Activated T-cell treated with anti-CD3 and anti-CD28 coated beads, Interleukin-2, amount 50 U/mL, for 72 hours (primary cell): ENCODE results near the gene MINPP1. TPM values are rescaled to one million over a fixed set of nuclear protein-coding genes. Genes with fewer than 3 reads are reported as not detected.

Experiments used
- ATAC-seq, 2 donors: fragments of 150-1000 bp; cut with Tn5 transposase; replicated peaks in 1 of 2; 2 replicates each; pipeline ENCODE4 v1.10.0; 2021; ENCODE audit warnings: moderate library complexity in 2 of 2, mild to moderate bottlenecking in 1 of 2
- DNase-seq, 2 donors: peaks; one replicate each; pipeline ENCODE4 v3.0.0; 2021 to 2022; ENCODE audit warnings: mixed read lengths in 1 of 2
- H3K27ac Mint-ChIP-seq: one replicate; pipeline ENCODE4 v1.8.0; 2022; ENCODE audit warnings: mild to moderate bottlenecking, moderate library complexity, mixed read lengths
- H3K27me3 Mint-ChIP-seq: one replicate; pipeline ENCODE4 v1.8.0; 2022; ENCODE audit warnings: low read depth, mixed read lengths
- H3K36me3 Mint-ChIP-seq, 2 donors: one replicate each; pipeline ENCODE4 v1.8.0; 2022; ENCODE audit warnings: mixed read lengths in 2 of 2, mild to moderate bottlenecking in 1 of 2; ENCODE audit not compliant: insufficient read depth in 2 of 2
- H3K4me1 Mint-ChIP-seq: one replicate; pipeline ENCODE4 v1.8.0; 2022; ENCODE audit warnings: low read depth, mixed read lengths
- H3K4me3 Mint-ChIP-seq, 2 donors: one replicate each; pipeline ENCODE4 v1.8.0; 2022; ENCODE audit warnings: mild to moderate bottlenecking in 2 of 2, mixed read lengths in 2 of 2, moderate library complexity in 2 of 2
- H3K9me3 Mint-ChIP-seq, 2 donors: one replicate each; pipeline ENCODE4 v1.8.0; 2022; ENCODE audit warnings: mixed read lengths in 2 of 2
- total RNA-seq, 2 donors: library from RNA; stranded (reverse); gene quantifications; one replicate each; pipeline ENCODE4 v1.2.3, GENCODE V29; 2022

MINPP1 gene
- total RNA-seq, 2 donors from 2014 or later = 10.5 to 12.4 TPM

GRCh38 chr10:87558333-87558732 lies 53.6 kb downstream of the MINPP1 start:
- H3K4me1 Mint-ChIP-seq = no peaks in the 10 kb centered on the region
- no peak for DNase-seq
- H3K4me3 Mint-ChIP-seq = no peak overlapping the region
- H3K36me3 Mint-ChIP-seq = peaks cover 4 to 8% of the 10 kb centered on the region in 2 donors
- peaks cover 5% of the 10 kb centered on the region in 2 donors for H3K9me3 Mint-ChIP-seq
- peak overlapping the region; percentile 12 for H3K27ac Mint-ChIP-seq
- ATAC-seq = no peak
- H3K27me3 Mint-ChIP-seq = peaks cover 5% of the 10 kb centered on the region

DNA sequence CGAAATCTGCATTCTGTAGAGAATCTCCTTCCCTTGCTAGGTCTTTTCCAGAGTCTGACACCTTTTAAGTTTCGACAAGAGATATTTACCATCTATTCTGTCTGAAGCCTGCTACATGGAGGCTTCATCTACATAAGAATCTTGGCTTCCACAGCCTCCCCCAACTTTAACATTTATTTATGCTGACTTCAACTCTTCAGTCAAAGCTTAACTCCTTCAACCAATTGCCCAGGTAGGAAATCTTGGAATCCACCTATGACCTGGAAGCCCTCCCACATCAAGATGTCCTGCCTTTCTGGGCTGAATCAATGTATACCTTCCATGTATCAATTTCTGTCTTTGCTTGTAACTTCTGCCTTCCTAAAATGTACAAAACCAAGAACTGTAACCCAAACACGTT lies 54.7 kb downstream of the MINPP1 start:
- DNase-seq (no peak), ATAC-seq (no peak)
- Mint-ChIP-seq H3K4me3 (no peak overlapping the region), H3K36me3 (peaks cover 2 to 8% of the 10 kb centered on the region in 2 donors), H3K9me3 (peaks cover 5 to 6% of the 10 kb centered on the region in 2 donors), H3K27ac (no peak overlapping the region), H3K27me3 (peaks cover 5% of the 10 kb centered on the region), H3K4me1 (no peaks in the 10 kb centered on the region)

- DNase-seq = no peak
- Mint-ChIP-seq H3K36me3 (peaks cover 6 to 15% of the 10 kb centered on the region in 2 donors), H3K4me1 (no peaks in the 10 kb centered on the region)
Measured at GRCh38 chr10:87560495-87561129, 55.9 kb downstream of the MINPP1 start.

DNA sequence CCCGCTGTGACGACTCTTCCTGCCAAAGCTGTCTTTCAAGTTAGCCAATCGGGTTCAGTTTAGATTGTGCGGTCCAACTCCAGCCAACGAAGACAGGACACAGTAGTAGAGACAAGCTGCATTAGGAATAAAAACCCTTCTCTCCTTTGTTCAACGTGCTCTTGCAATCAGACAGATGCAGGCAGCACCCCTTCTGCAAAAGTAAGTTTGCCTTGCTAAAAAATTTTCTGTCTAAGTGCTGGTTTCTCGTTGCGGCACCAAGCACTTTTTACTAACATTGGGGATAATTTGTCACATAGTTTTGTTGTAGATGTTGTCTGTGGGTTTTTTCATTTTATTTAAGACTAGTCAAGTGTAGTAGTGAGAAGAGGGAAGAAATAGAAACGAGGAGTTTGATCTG lies 58.1 kb downstream of the MINPP1 start:
- no peak overlapping the region for H3K4me3 Mint-ChIP-seq

More at GRCh38 chr10:87560495-87561129, 55.9 kb downstream of the MINPP1 start:
- peaks cover 10 to 12% of the 10 kb centered on the region in 2 donors for H3K9me3 Mint-ChIP-seq
- no peak overlapping the region for H3K4me3 Mint-ChIP-seq
- peaks cover 7% of the 10 kb centered on the region for H3K27me3 Mint-ChIP-seq
- no peak for ATAC-seq
- no peak overlapping the region for H3K27ac Mint-ChIP-seq

DNA sequence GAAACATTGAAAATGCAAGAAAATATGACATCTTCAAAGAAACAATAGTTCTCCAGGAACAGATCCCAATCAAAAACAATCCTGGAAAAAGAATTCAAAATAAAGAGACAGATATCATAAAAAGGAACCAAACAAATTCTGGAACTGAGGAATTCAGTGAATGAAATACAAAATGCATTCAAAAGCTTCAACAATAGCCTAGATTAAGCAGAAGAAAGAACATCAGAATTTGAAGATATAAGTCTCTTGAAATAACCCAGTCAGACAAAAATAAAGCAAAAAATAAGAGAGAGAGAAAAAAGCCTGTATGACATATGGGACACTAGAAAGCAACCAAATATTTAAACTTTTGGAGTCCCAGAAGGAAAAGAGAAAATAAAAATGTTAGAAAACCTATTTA lies 60.3 kb downstream of the MINPP1 start:
- ATAC-seq = no peak
- no peak overlapping the region for H3K4me3 Mint-ChIP-seq

More for the DNA sequence above, 58.1 kb downstream of the MINPP1 start:
- H3K27ac Mint-ChIP-seq = no peak overlapping the region
- DNase-seq (no peak), ATAC-seq (no peak)
- H3K4me1 Mint-ChIP-seq = no peaks in the 10 kb centered on the region
- H3K27me3 Mint-ChIP-seq = peaks cover 21% of the 10 kb centered on the region
- H3K9me3 Mint-ChIP-seq = peaks cover 15 to 20% of the 10 kb centered on the region in 2 donors
- peaks cover 9 to 19% of the 10 kb centered on the region in 2 donors for H3K36me3 Mint-ChIP-seq

DNA sequence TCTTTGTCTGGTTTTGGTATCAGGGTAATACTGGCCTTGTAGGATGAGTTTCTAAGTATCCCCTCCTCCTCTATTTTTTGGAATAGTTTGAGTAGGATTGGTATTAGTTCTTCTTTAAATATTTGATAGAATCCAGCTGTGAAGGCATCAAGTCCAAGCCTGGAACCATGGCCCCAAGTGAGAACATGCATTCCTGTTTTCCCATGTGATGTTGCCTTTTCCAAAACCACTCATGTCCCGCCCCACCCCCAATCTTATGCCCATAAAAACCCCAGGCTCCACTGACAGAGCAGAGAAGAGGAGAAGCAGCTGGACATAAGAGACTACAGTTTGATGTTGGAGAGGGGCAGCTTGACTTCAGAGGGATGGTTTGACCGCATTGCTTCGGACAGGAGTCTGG lies 71.2 kb downstream of the MINPP1 start:
- Mint-ChIP-seq H3K4me1 (no peaks in the 10 kb centered on the region), H3K27ac (no peak overlapping the region), H3K4me3 (no peak overlapping the region), H3K36me3 (peaks cover 2 to 3% of the 10 kb centered on the region in 2 donors), H3K27me3 (peaks cover 34% of the 10 kb centered on the region), H3K9me3 (peaks cover 3 to 4% of the 10 kb centered on the region in 2 donors)
- DNase-seq (no peak), ATAC-seq (no peak)

More for the DNA sequence above, 60.3 kb downstream of the MINPP1 start:
- H3K9me3 Mint-ChIP-seq = peaks cover 20 to 21% of the 10 kb centered on the region in 2 donors
- no peaks in the 10 kb centered on the region for H3K4me1 Mint-ChIP-seq
- H3K36me3 Mint-ChIP-seq = peaks cover 15 to 19% of the 10 kb centered on the region in 2 donors
- DNase-seq = no peak
- H3K27ac Mint-ChIP-seq = no peak overlapping the region
- H3K27me3 Mint-ChIP-seq = peaks cover 30% of the 10 kb centered on the region

GRCh38 chr10:87578160-87578841 lies 73.6 kb downstream of the MINPP1 start:
- Mint-ChIP-seq H3K4me3 (no peak overlapping the region), H3K4me1 (no peaks in the 10 kb centered on the region), H3K27me3 (peaks cover 31% of the 10 kb centered on the region), H3K36me3 (no peaks in the 10 kb centered on the region), H3K9me3 (no peaks in the 10 kb centered on the region), H3K27ac (no peak overlapping the region)
- DNase-seq (no peak), ATAC-seq (no peak)

- no peaks in the 10 kb centered on the region for H3K36me3 Mint-ChIP-seq
- no peaks in the 10 kb centered on the region for H3K9me3 Mint-ChIP-seq
- ATAC-seq (no peak), DNase-seq (no peak)
- H3K4me1 Mint-ChIP-seq = no peaks in the 10 kb centered on the region
- H3K4me3 Mint-ChIP-seq = no peak overlapping the region
- H3K27me3 Mint-ChIP-seq = peaks cover 31% of the 10 kb centered on the region
- no peak overlapping the region for H3K27ac Mint-ChIP-seq
Measured at GRCh38 chr10:87578842-87579401, 74.2 kb downstream of the MINPP1 start.

- peaks cover 31% of the 10 kb centered on the region for H3K27me3 Mint-ChIP-seq
- no peak for ATAC-seq
- no peaks in the 10 kb centered on the region for H3K4me1 Mint-ChIP-seq
- no peak for DNase-seq
- H3K9me3 Mint-ChIP-seq = no peaks in the 10 kb centered on the region
- no peak overlapping the region for H3K4me3 Mint-ChIP-seq
- no peak overlapping the region for H3K27ac Mint-ChIP-seq
- no peaks in the 10 kb centered on the region for H3K36me3 Mint-ChIP-seq
Measured at GRCh38 chr10:87579563-87579962, 74.9 kb downstream of the MINPP1 start.

DNA sequence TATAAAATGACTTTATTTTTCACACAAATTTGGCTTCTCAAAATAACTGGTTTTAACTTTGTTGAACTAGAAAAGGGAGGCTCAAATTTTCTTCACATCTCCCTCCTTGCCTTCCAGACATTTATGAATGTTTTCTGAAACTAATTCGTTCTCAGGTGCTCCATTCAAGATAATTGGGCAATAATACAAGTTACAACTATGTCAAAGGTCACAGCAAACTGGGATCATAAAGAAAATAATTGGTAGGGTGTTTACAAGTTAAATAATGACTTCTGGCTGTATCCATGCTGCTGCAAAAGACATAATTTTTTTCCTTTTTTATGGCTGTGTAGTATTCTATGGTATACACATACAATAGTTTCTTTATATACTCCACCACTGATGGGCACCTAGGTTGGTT lies 75.3 kb downstream of the MINPP1 start:
- peaks cover 31% of the 10 kb centered on the region for H3K27me3 Mint-ChIP-seq
- H3K4me3 Mint-ChIP-seq = no peak overlapping the region
- no peaks in the 10 kb centered on the region for H3K36me3 Mint-ChIP-seq
- H3K27ac Mint-ChIP-seq = no peak overlapping the region
- ATAC-seq (no peak), DNase-seq (no peak)
- no peaks in the 10 kb centered on the region for H3K9me3 Mint-ChIP-seq
- H3K4me1 Mint-ChIP-seq = no peaks in the 10 kb centered on the region

DNA sequence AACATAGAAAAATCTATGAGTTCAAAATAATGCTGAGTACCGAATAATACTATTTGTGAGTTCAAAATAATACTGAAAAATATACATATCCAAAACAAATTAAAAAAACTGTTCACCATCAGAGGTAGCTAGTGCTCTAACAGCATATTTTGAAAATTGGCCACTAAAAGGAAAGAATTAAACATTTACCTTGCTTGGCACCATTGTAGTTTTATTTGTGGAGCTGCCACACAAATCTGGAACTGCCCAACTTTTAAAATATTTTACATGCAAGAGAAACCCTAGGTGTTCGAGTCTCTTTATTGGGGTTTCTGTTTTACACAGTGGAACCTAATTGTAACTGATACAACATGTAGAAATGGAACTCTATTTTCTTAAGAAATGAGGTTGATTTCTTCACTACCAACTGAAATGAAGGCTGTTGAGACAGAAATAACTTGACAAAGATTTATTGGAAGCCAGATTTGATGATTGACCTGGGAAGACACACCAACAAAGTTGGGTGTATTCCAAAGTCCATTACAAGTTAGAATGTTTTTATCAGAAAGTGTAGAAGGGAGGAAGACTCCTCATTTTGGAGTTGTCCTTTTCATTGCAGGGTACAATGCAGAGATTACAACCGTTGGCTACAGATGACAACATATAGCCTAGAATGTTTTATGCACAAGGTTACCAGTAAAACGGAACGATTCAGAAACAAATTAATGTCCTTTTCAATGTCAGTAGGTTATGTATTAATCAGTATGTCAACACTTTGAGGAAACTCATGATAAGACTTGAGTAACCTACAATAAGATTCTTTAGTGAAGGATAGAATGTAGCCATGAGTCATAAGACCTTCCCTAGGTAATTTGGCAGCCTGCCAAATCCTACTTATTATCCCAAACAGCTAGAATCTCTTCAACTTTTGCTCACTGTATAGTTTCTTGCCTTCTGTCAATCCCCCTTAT lies 81.1 kb downstream of the MINPP1 start:
- no peaks in the 10 kb centered on the region for H3K36me3 Mint-ChIP-seq
- H3K27me3 Mint-ChIP-seq = peaks cover 9% of the 10 kb centered on the region
- no peak overlapping the region for H3K4me3 Mint-ChIP-seq

GRCh38 chr10:87589645-87590051 lies 85.0 kb downstream of the MINPP1 start:
- DNase-seq = no peak
- H3K9me3 Mint-ChIP-seq = no peaks in the 10 kb centered on the region
- no peak overlapping the region for H3K27ac Mint-ChIP-seq
- no peak for ATAC-seq
- no peak overlapping the region for H3K4me3 Mint-ChIP-seq
- no peaks in the 10 kb centered on the region for H3K4me1 Mint-ChIP-seq
- H3K36me3 Mint-ChIP-seq = no peaks in the 10 kb centered on the region
- H3K27me3 Mint-ChIP-seq = peaks cover 7% of the 10 kb centered on the region

More for the DNA sequence above, 81.1 kb downstream of the MINPP1 start:
- no peaks in the 10 kb centered on the region for H3K4me1 Mint-ChIP-seq
- ATAC-seq (no peak), DNase-seq (no peak)
- no peak overlapping the region for H3K27ac Mint-ChIP-seq
- H3K9me3 Mint-ChIP-seq = no peaks in the 10 kb centered on the region
